Kidney epithelial cell (primary cell): ENCODE data around the gene ZNF768. TPM values are rescaled to one million over a fixed set of nuclear protein-coding genes. Genes with fewer than 3 reads are reported as not detected.

Experiments used
- DNase-seq: peaks from one replicate; pipeline ENCODE4 v3.0.0-alpha.2; 2010; ENCODE audit warnings: low read depth
- H3K27me3 ChIP-seq: 2 replicates; pipeline ENCODE4 v1.6.0; 2011; ENCODE audit warnings: low read length; ENCODE audit not compliant: control insufficient read depth, insufficient read depth
- H3K36me3 ChIP-seq: 2 replicates; pipeline ENCODE4 v1.5.1; 2011; ENCODE audit warnings: low read length; ENCODE audit not compliant: control insufficient read depth, insufficient read depth
- H3K4me3 ChIP-seq: 2 replicates; pipeline ENCODE4 v1.5.1; 2011; ENCODE audit warnings: low read depth, mild to moderate bottlenecking, control low read depth, low read length
- CTCF ChIP-seq: IDR thresholded peaks from 2 replicates; pipeline ENCODE4 v1.5.1; 2011; ENCODE audit warnings: mild to moderate bottlenecking, moderate library complexity, low read length, control low read depth, inconsistent platforms; ENCODE audit not compliant: insufficient read depth, poor library complexity, severe bottlenecking
- total RNA-seq: library from RNA; depleted of rRNA; stranded (reverse); fragments of >200 nt; gene quantifications from 2 replicates; pipeline ENCODE4 v1.2.3, GENCODE V29; 2015

The ZNF768 gene
- total RNA-seq, 1 donor from 2014 or later = 59.5 TPM

DNA sequence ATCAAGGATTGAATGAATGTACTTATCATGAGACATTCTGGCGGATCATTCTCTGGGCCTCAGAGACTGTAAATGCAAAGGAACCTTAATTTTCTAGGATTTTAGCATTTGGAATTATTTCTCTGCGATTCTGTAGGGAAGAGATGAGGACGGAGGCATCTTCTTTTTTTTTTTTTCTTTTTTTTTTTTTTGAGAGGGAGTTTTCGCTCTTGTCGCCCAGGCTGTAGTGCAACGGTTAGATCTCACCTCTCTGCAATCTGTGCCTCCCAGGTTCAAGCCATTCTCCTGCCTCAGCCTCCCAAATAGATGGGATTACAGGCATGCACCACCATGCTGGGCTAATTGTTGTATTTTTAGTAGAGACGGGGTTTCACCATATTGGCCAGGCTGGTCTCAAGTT is 51.7 kb downstream of the ZNF768 start:
- no peak overlapping the region for H3K4me3 ChIP-seq
- DNase-seq = no peak
- no peak for TF ChIP-seq CTCF

DNA sequence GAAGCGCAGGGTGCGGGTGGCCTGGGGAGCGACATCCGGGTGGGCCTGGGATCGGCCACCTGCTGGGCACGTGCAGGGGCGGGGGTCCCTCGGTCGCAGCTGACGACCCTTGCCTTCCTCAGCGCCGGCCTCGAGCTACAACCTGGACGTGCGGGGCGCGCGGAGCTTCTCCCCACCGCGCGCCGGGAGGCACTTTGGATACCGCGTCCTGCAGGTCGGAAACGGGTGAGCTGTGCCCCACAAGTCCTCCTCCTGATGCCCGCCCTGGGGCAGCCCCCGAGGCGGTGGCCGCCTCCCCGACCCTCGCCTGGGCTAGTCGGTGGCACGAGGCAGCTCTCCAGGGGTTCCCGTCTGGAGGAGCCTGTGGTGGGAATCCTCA is 52.3 kb downstream of the ZNF768 start:
- no peak overlapping the region for H3K4me3 ChIP-seq
- no peak for DNase-seq
- no peaks in the 10 kb centered on the region for H3K36me3 ChIP-seq
- H3K27me3 ChIP-seq = peaks cover 26% of the 10 kb centered on the region
- no peak for TF ChIP-seq CTCF

More for the DNA sequence above, 51.7 kb downstream of the ZNF768 start:
- H3K27me3 ChIP-seq = peaks cover 26% of the 10 kb centered on the region
- H3K36me3 ChIP-seq = no peaks in the 10 kb centered on the region

Other genes with a start within 250 kb of the ZNF768 start
- gene CD2BP2, start 171.3 kb downstream of the ZNF768 start, total RNA-seq = 82.1 and 107 TPM in 2 replicates
- 47.0 and 51.9 TPM in 2 replicates for gene TBC1D10B, start 156.1 kb downstream of the ZNF768 start, total RNA-seq
- gene MYL11, start 151.8 kb downstream of the ZNF768 start, total RNA-seq = not detected in 2 replicates
- 0.38 and 0.62 TPM in 2 replicates for gene SEPTIN1, start 144.0 kb downstream of the ZNF768 start, total RNA-seq
- gene ZNF48, start 131.1 kb downstream of the ZNF768 start, total RNA-seq = 24.4 and 27.4 TPM in 2 replicates
- gene ZNF771, start 119.0 kb downstream of the ZNF768 start, total RNA-seq = 10.3 and 16.7 TPM in 2 replicates
- 42.1 and 50.5 TPM in 2 replicates for gene DCTPP1, start 96.5 kb downstream of the ZNF768 start, total RNA-seq
- 45.2 and 51.3 TPM in 2 replicates for gene SEPHS2, start 80.7 kb downstream of the ZNF768 start, total RNA-seq
- gene ITGAL, start 53.8 kb downstream of the ZNF768 start, total RNA-seq = 0.04 TPM in 1 of 2 replicates, not detected in the other
- 9.9 and 12.5 TPM in 2 replicates for gene ZNF747, start 8.3 kb upstream of the ZNF768 start, total RNA-seq
- gene ZNF764, start 31.8 kb upstream of the ZNF768 start, total RNA-seq = 8.5 and 9.2 TPM in 2 replicates
- gene ZNF688, start 45.1 kb upstream of the ZNF768 start, total RNA-seq = 9.2 and 16.6 TPM in 2 replicates
- gene ZNF785, start 59.1 kb upstream of the ZNF768 start, total RNA-seq = 8.8 and 9.7 TPM in 2 replicates
- gene ZNF689, start 83.8 kb upstream of the ZNF768 start, total RNA-seq = 12.3 and 13.8 TPM in 2 replicates
- gene PRR14, start 124.4 kb upstream of the ZNF768 start, total RNA-seq = 22.6 and 24.3 TPM in 2 replicates
- 47.2 and 51.5 TPM in 2 replicates for gene FBRS, start 131.9 kb upstream of the ZNF768 start, total RNA-seq
- 15.5 and 18.1 TPM in 2 replicates for gene SRCAP, start 172.6 kb upstream of the ZNF768 start, total RNA-seq
- 23.6 and 32.3 TPM in 2 replicates for gene PHKG2, start 221.9 kb upstream of the ZNF768 start, total RNA-seq
- 1.6 and 5.7 TPM in 2 replicates for gene CFAP119, start 235.5 kb upstream of the ZNF768 start, total RNA-seq
- gene RNF40, start 235.8 kb upstream of the ZNF768 start, total RNA-seq = 101 and 130 TPM in 2 replicates